DMS 273 (cell line): ENCODE measurements around the gene TMTC1.

ENCODE experiments used
- DNase-seq: peaks from one replicate; lab custom pipeline; 2025; ENCODE audit not compliant: unreplicated experiment; lab: John Stamatoyannopoulos, UW

The TMTC1 gene

DNA sequence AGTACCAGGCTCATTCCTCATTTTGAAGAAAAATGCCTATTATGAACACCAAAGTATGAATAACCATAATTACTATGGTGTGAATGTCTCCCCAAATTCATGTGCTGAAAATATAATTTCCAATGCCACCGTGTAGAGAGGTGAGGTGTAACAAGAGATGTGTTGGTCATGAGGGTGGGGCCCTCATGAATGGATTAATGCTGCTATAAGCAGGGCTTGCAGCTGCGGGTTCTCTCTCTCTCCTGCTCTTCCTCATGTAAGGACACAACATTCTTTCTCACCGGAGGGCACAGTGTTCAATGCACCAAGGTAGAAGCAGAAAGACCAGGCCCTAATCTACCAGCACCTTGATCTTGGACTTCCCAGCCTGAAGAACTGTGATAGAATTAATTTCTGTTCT is 70.0 kb downstream of the TMTC1 start:
- DNase-seq: no peak

DNA sequence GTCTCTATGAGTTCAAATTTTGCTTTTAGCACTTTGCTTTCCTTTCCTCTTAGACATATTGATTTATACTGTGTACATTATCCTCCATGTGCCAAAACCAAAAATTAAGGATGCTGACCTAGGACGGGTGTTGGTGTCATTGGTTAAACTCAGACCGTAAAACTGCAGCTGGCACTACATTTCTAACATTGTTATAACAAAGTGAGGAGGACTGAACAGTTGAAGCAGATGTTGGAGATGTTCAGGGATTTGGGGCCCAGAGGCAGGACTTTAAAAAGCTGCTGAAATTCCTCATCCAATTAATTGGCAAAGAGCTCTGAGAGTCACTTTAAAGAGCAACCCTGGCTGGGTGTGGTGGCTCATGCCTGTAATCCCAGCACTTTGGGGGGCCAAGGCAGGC is 72.4 kb downstream of the TMTC1 start:
- peak; percentile 37 for DNase-seq

DNA sequence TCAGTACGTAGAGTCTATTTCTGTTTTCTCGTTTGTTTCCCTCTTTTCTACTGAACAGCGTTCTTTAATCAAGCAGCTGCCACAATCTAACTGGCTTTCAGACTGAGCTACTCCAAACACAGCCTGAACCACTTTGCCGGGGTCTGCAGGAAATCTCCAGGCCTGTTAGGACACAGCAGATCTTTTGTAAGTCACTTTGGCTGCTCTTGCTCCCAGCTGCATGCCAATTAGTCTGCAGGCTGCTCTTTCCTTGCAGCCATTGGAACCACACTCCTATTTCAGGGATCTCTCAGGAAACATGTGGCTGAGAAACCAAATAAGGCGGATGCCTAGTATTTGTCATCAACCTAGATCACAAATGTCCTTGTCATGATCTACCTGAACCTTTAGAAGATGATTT is 73.6 kb downstream of the TMTC1 start:
- DNase-seq: peak; percentile 89

DNA sequence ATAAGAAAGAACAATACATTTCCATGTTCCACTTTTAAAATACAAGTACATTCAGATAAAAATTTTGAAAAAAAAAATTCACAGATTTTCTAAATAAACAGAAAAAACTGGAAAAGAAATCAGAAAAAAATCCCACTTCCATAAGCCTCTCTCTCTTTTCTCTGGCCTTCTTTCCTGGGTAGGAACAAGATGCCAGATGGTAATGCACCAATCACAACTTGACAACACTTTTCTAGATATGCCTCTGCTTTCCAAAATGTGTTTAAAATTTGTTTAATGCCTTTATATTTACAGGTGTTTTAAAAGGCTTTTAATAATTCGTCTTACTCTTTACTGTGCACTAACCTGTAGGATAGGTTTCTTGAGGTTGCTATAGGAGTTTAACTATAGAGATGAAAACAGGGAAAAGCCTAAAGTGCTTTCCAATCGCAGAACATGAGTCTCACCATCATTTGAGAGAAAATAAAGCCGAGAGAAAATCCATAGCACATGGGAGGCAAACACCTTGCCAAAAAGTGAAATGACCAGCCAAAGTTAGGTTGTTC is 74.2 kb downstream of the TMTC1 start:
- DNase-seq: peak; percentile 74

DNA sequence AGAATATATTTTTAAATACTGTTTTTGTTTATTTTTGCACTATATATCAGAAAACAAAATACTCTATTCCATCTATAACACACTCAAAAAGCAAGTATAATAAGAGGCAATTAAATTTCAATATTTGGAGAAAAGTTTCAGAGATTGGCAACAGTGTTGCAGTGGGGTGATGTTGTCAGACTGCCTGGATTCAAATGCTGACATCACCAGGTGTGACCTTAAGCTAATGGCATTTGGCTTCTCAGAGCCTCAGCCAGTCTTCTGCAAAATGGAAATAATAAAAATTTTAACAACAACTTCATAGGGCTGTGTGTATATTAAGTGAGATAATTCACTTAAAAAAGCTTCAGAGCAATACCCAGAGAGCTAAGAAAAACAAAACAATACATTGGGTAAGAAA is 74.7 kb downstream of the TMTC1 start:
- DNase-seq: peak; percentile 18

DNA sequence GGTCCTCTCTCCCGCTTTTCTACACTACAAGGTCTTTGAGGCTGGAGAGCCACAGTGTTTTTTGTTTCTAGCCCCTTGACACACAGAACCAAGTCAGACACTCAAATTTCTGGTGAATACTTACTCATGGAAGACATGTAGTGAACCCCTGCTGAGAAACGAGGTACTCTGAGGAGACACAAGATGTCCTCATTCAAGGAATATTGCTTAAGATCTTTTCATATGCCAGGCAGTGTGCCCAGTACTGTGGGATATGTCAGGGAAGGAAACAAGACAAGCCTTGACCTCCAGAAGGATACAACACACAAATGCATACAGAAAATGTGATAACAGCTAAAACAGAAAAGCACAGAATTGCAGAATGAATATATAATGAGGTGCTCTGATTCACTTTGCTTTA is 75.9 kb downstream of the TMTC1 start:
- DNase-seq: no peak

DNA sequence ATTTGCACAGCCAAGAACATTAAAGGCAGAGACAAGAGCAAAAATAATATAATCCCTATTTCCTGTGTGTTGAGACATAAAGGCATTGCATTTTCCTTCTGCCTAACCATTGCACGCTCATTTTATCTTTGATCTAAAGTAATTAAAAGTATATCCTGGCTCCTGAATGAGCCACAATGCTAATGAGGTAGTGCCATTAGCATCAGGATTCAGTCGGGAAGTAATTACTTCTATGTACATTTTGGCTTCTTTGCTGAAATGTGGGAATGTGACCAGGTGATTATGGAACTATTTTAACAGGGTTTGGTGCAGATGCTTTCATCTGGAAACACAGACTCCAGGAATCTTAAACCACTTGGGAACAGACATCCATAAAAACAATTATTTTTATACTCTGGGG is 77.4 kb downstream of the TMTC1 start:
- no peak for DNase-seq

DNA sequence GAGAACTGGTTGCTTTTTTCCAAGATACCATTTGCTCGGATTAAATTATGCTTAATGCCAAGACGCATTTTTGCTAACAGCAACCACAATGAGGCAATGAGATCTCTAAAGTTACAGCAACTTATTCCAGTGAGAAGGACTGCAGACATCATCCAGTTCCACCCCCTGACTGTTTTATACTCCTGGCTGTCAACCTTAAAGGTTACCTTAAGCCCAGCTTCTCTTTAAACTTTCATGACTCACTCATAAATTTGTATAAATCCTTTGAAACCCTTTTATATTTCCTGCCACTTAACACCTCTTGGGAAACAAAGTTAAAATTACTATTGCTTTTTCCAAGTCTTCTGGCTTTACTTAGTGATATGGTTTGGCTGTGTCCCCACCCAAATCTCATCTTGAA is 80.2 kb downstream of the TMTC1 start:
- DNase-seq: no peak

DNA sequence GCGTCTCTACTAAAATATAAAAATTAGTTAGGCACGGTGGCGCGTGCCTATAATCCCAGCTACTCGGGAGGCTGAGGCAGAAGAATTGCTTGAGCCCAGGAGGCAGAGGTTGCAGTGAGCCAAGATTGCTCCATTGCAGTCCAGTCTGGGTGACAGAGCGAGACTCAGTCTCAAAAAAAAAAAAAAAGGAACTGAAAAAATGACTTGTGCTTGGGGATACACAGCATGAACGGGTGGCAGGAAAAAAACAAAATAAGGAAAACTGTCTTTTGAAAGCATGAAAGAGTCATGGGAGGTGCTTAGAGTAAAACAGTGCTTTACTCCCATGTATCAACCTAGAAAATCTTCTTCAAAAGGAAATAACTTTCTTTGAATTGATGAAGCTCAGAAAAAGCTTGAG is 80.8 kb downstream of the TMTC1 start:
- DNase-seq: no peak

DNA sequence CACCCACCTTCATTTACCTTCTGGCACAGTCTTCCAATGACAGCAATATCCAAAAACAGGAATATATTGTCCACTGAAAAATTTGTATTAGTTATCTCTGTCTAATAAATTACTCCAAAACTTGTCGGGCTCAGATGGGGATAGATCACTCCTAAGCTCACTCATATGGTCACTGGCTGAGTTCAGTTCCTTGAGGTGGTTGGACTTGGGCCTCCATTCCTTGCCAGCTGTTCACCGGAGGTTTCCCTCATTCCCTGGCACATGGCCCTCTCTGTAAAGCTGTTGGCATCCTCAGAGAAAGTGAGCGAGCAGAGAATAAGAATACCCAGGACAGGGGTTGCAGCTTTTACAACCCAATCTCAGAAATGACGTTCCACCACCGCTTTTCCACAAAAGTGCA is 81.5 kb downstream of the TMTC1 start:
- peak; percentile 15 for DNase-seq

DNA sequence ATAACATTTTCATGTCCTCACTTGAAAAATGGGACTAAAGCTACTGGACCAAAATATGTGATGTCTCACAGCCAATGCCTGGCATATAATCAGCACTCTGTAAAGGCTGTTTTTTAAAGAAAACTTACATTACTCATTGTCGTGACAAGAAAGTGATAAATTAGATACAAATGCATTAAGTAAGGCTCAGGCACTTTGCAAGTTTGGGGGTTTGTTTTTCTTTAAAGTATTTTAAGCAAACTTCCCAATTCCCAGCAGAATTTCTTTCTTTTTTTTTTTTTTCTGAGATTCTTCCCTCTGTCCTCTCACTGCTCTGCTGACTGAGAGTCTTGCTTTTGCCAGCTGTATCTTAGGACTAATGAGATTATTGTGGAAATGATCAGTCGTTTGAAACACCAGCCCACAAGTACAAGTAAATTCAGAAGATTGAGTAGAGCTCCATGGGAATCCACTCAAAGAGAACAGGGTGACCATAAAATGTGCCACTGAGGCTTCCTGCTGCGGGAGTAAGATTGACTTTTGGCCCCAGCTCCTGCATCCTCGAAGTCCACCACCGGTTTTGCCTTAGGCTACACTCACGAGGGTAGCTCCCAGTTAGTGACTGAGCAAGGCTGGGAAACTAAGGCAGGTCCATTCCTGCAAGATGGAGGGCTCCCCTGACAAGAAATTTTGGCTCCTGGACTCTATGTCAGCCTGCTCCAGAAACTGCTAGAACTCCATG is 82.8 kb downstream of the TMTC1 start:
- no peak for DNase-seq

DNA sequence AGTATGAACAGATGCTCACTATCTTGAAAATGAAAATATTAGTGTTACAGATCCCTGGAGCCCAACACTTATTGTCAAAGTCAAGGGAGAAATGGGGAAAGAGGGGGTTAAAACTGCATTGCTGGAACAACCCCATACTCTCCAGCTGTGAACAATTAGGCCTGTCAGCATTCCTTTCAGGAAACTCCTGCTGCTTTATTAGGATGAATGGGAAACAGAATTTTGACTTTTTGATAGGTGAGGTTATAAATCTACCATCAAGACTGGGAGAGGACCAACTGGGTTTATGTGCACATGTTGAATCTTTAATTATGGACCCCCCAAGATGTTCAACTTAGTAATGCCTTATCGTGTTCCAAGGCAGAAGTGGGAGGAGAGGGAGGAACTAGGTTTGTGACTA is 85.0 kb downstream of the TMTC1 start:
- DNase-seq: no peak

DNA sequence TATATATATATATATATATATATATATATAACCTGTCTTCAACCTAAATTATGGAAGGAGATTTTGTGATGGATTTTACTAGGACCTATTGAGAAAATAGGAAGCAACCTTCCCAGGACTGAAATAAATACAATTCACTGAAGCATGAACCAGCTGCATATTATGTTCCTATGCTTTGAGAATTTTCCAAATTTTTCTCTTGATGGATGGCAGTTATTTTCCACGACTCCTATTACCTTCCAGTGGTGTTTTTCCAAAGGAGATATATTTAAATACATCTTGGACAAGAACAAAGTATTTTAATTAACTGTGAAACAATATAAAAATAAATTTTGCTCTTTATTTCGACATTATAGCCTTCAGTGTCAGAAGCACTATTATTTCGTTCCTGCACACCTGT is 87.9 kb downstream of the TMTC1 start:
- no peak for DNase-seq

DNA sequence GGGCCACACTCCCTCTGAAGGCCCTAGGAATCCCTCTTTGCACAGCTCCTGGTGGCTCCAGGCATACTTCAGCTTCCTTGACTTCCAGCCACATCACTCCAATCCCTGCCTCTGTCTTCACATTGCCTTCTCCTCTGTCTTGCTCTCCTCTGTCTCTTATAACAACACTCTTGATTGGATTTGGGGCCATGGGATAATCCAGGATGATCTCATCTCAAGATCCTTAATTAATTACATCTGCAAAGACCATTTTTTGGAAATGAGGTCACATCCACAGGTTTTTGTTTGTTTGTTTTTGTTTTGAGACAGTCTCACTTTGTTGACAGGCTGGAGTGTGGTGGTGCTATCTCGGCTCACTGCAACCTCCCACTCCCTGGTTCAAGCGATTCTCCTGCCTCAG is 88.7 kb downstream of the TMTC1 start:
- no peak for DNase-seq

DNA sequence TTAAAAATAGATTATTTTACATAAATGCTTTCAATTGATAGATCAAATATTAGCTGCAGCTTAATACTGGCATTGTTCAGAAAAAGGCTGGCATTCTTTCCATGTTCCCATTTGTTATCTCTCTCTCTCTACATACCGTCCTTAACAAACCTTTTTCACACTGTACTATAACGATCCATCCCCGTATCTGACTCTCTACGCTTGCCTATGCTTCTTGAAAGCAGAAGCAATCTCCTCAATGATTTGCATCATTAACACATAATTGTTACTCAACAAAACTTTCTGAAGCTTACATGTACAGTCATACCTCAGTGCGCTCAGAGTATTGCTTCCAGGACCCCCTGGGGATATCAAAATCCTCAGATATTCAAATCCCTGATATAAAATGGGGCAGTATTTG is 89.7 kb downstream of the TMTC1 start:
- no peak for DNase-seq

DNA sequence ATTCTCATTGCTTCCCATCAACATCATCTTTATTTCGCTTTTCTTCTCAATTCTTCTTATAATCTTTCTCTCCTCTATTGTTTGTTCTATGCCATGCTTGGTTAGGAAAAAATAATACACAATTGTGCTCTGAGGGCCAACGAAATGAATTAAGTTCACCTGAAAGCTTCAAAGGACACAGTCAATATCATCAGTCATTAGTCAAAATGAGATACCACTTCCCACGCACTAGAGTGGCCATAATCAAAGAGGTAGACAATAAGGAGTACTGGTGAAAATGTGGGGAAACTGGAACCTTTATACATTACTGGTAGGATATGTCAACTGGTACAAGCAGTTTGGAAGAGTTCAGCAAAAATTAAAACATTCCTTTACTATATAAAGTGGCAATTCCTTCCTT is 91.5 kb downstream of the TMTC1 start:
- DNase-seq: no peak

DNA sequence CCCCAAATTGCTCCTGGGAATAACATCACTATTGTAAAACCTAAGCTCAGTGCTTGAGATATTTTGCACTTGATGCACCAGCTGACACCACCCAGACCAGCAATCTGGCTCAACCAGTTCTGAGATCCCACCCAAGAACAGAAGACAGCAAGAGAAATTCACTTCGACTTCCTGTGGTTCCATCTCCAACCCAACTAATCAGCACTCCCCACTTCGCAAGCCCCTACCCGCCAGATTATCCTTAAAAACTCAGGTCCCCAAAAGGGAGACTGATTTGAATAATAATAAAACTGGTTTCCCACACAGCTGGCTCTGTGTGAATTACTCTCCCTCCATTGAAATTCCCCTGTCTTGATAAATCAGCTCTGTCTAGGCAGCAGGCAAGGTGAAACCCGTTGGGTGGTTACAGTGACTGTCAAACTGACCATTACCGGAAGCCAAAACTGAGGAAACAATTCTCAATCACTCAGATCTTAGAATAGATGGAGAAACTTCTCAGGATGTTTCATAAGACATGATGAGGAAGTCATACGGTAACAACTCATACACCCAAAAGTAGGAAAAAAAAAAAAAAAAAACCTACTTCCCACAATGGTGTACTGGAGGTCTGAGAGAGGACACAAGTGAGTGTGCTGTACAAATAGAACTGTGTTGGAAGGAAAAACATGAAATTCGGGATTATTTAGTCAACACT is 92.4 kb downstream of the TMTC1 start:
- DNase-seq: no peak

DNA sequence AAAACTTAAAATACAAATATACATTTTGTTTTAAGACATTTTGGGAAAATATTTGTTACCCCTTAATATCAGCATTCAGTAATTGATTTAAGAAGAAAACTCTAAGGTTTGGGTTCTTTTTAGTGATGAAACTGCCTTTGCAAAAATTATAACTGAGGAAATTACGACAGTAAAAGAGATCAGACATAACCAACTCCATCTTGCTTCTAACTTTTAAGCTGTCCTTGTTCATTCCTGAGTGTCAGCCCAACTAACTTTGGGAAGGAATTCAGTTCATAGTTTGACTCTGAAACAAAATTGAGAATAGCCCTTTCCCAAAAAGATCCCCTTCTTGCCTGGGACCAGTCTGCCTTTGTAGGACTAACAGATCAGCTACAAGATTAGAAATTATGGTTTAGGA is 93.0 kb downstream of the TMTC1 start:
- no peak for DNase-seq

DNA sequence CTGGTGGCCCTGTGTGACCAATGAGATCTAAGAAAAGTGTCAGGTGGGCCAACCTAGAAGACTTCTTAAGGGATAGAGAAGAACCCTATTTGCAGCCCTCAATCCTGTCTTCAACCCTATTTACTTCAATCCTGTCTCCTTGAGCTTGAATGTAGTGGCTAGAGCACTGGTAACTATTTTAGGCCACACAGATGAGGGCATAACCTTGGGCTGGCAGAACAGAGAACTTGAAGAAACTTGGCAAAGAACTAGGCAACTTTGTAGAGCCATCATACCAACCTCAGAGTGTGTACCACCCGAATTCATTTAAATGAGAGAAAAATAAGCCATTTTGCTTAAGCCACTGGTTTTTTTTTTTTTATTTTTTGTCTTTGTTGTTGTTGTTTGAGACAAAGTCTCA is 94.8 kb downstream of the TMTC1 start:
- no peak for DNase-seq

DNA sequence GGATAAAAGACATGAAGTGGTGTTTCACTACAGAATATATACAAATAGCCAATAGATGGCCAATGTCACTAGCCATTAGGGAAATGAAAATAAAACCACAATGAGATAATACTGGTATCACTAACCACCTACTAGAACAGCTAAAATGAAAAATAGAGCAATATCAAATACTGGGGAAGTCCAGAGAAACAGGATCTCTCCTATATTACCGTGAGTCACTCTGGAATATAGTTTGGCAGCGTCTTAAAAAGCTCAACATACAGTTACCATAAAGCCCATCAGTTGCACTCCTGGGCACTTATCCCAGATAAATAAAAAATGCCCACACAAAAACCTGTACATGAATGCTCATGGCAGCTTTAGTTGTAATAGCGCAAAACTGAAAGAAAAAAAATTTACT is 101.7 kb downstream of the TMTC1 start:
- DNase-seq: no peak

DNA sequence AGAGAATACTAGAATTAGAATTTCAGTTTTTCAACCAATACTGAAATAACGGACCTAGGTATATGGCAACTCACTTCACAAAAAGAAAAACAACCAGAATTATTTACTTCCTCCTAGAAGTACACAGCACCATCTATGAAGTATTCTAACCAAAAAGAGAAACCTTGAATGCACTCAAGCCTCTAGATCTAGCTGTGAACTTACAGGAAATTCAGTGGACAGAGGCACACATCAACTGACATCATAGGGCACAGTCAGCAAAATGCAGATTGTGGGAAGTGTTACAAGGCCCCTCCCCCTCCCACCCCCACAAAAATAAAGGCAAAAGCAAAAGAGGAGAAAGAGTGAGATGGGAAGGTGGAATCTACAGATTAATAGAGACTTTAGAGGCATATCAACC is 102.4 kb downstream of the TMTC1 start:
- no peak for DNase-seq

DNA sequence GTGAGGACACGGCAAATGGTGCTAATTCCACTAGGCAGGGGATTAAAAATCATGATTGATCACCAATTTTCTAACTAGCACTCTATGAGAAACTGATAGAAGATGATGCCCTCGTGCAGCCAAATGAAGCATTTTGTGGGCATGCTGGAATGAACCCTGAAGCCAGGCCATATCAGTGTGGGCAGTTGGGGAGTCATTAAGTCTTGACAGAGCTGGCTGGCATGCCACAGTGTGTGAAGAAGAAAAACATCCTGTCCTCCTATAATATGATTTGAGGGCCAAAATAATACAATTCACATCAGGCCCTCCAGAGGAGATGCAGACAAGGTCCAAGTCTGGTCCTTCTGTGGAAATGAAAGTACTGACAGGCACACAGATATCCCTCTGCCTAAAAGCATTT is 107.1 kb downstream of the TMTC1 start:
- no peak for DNase-seq

DNA sequence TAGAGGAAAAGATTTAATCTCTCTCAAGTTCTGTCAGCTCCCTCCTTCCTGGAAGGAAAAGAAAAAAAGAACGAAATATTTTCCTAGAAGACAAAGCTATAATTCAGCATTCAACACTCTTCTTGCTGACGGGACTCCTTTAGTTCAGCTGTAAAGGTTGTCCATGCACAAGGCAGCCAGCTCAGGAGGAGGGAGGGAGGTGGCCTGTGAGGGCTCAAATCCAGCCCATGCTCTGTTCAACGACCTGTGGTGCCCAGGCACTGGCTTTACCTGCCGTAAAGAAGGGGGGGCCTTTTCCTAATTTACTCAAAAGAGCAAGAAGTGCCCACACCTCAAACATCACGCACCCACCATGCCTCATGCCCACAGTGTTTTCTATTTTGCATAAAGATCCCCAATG is 109.3 kb downstream of the TMTC1 start:
- no peak for DNase-seq
